A549 (cell line): Measurements from ENCODE around the gene RAB11B. TPM values are rescaled to one million over a fixed set of nuclear protein-coding genes. Genes with fewer than 3 reads are reported as not detected.

Experiments used
- ATAC-seq, 2 experiments: fragments of 200-7000 bp in 1 of 2; fragments of >200 bp in 1 of 2; cut with Nextera tagmentation in 1 of 2; cut with Tn5 transposase in 1 of 2; 3 replicates each; pipeline versions ENCODE4 v1.8.0 to v1.9.1; 2018 to 2020; ENCODE audit warnings: mild to moderate bottlenecking in 1 of 2, moderate library complexity in 1 of 2
- CTCF ChIA-PET: fragments of 300-600 bp; sonication (Branson Sonifier 250); formaldehyde crosslinking; extraction: SDS; loops from one replicate; lab custom pipeline; 2021; ENCODE audit warnings: antibody characterized with exemption, inconsistent platforms; lab: Yijun Ruan, JAX
- POLR2A ChIA-PET: fragments of 350-600 bp; formaldehyde crosslinking; extraction: SDS; loops from one replicate; lab custom pipeline; 2021; ENCODE audit warnings: antibody characterized with exemption, inconsistent platforms; lab: Yijun Ruan, JAX
- DNase-seq, 2 experiments: peaks; one replicate each; pipeline versions ENCODE4 v3.0.0 to v3.0.0-alpha.2; 2011 to 2016; ENCODE audit warnings: low read depth in 1 of 2, low spot score in 1 of 2
- FAIRE-seq: peaks from 2 replicates; lab custom pipeline; 2011; peaks lifted over from hg19 to GRCh38; lab: Jason Lieb, UNC
- H3K27ac ChIP-seq, 2 experiments: fragments of >200 bp; sonication (Bioruptor Twin); formaldehyde crosslinking; 3 replicates each; pipeline ENCODE4 v1.5.1; 2016 to 2017
- H3K4me1 ChIP-seq: fragments of >200 bp; sonication (Bioruptor Twin); formaldehyde crosslinking; 3 replicates; pipeline ENCODE4 v1.6.1; 2016
- H3K4me2 ChIP-seq: fragments of >200 bp; sonication (Bioruptor Twin); formaldehyde crosslinking; 3 replicates; pipeline ENCODE4 v1.6.1; 2016
- H3K4me3 ChIP-seq: fragments of >200 bp; sonication (Bioruptor Twin); formaldehyde crosslinking; 3 replicates; pipeline ENCODE4 v1.5.1; 2016
- H3K9me3 ChIP-seq: fragments of >200 bp; sonication (Bioruptor Twin); formaldehyde crosslinking; 3 replicates; pipeline ENCODE4 v1.6.1; 2016
- CBX8 ChIP-seq: fragments of 200-600 bp; sonication (generic); IDR thresholded peaks from 2 replicates; pipeline ENCODE4 v1.6.1; 2016
- CHD2 ChIP-seq: fragments of 150-350 bp; IDR thresholded peaks from 2 replicates; pipeline ENCODE4 v1.6.1; 2014; ENCODE audit warnings: low read length; ENCODE audit not compliant: partially characterized antibody
- CHD4 ChIP-seq: fragments of 200-600 bp; sonication (generic); IDR thresholded peaks from 2 replicates; pipeline ENCODE4 v1.6.1; 2016; ENCODE audit warnings: antibody characterized with exemption, mild to moderate bottlenecking, borderline replicate concordance
- CTCF ChIP-seq: fragments of >200 bp; sonication (Bioruptor Twin); formaldehyde crosslinking; IDR thresholded peaks from 3 replicates; pipeline ENCODE4 v1.5.1; 2016
- E2F6 ChIP-seq: IDR thresholded peaks from 2 replicates; pipeline ENCODE4 v1.6.1; 2012; ENCODE audit warnings: low read depth, borderline replicate concordance
- EHF ChIP-seq: fragments of 250-450 bp; sonication (Bioruptor Pico); IDR thresholded peaks from 2 replicates; pipeline ENCODE4 v1.5.0; 2020; ENCODE audit warnings: mild to moderate bottlenecking
- ESRRA ChIP-seq: fragments of 150-350 bp; IDR thresholded peaks from 2 replicates; pipeline ENCODE4 v1.6.1; 2014; ENCODE audit warnings: mild to moderate bottlenecking, low read length, borderline replicate concordance
- HOXA7 ChIP-seq: fragments of 250-450 bp; sonication (Bioruptor Pico); IDR thresholded peaks from 2 replicates; pipeline ENCODE4 v1.5.0; 2020; ENCODE audit warnings: mild to moderate bottlenecking, moderate library complexity
- HOXB5 ChIP-seq: fragments of 250-450 bp; sonication (Bioruptor Pico); IDR thresholded peaks from 2 replicates; pipeline ENCODE4 v1.5.0; 2020; ENCODE audit warnings: mild to moderate bottlenecking, moderate library complexity
- KDM1A ChIP-seq: fragments of 200-600 bp; sonication (generic); IDR thresholded peaks from 2 replicates; pipeline ENCODE4 v1.6.1; 2016; ENCODE audit warnings: low read depth, mild to moderate bottlenecking
- MYC ChIP-seq: IDR thresholded peaks from 2 replicates; pipeline ENCODE4 v1.6.1; 2012; ENCODE audit warnings: mild to moderate bottlenecking, inconsistent platforms, low read length, improper control_type of control experiment, borderline replicate concordance
- PHF8 ChIP-seq: fragments of 200-600 bp; sonication (generic); IDR thresholded peaks from 2 replicates; pipeline ENCODE4 v1.6.1; 2016; ENCODE audit warnings: low read depth, mild to moderate bottlenecking, antibody characterized with exemption, moderate library complexity, borderline replicate concordance
- RFX5 ChIP-seq: fragments of 450-650 bp; IDR thresholded peaks from 2 replicates; pipeline ENCODE4 v1.7.1; 2014; ENCODE audit warnings: antibody characterized with exemption, mild to moderate bottlenecking, moderate library complexity
- RNF2 ChIP-seq: fragments of 200-600 bp; sonication (generic); IDR thresholded peaks from 2 replicates; pipeline ENCODE4 v1.6.1; 2016; ENCODE audit warnings: low read depth, mild to moderate bottlenecking, antibody characterized with exemption, moderate library complexity, borderline replicate concordance
- ZNF302 ChIP-seq: fragments of 250-450 bp; sonication (Bioruptor Pico); IDR thresholded peaks from 2 replicates; pipeline ENCODE4 v1.9.0; 2021; ENCODE audit warnings: inconsistent platforms, mild to moderate bottlenecking, moderate library complexity
- WGBS: methylation state at CpG from one replicate; pipeline ENCODE4 v1.1.6; 2017; ENCODE audit errors: missing lambda C conversion rate; 5-methylcytosine and 5-hydroxymethylcytosine counted together
- polyA plus RNA-seq, 4 experiments: library from polyadenylated mRNA; depleted of rRNA in 3 of 4; stranded (reverse); fragments of >200 nt; fragmentation: RNase III in 1 of 4; extraction: RNeasy Plus Mini Kit Qiagen cat#74134 plus additional on column Dnase treatment in 1 of 4; gene quantifications; 2 replicates in 3 of 4; 3 replicates in 1 of 4; pipeline ENCODE4 v1.2.3, GENCODE V29; 2011 to 2017
- TF ChIP-seq, protein P1 (sequence below): fragments of 450-650 bp; IDR thresholded peaks from 2 replicates; pipeline ENCODE4 v1.6.1; 2014; ENCODE audit warnings: antibody characterized with exemption
- TF ChIP-seq, protein P2 (sequence below): IDR thresholded peaks from 2 replicates; pipeline ENCODE4 v1.6.1; 2012

The RAB11B gene
- polyA plus RNA-seq, 2 of the 4 experiments (the other 2 are of a cell fraction), result 22.3 to 93.7 TPM

- no peak for ATAC-seq
- Histone ChIP-seq H3K4me1 (peaks cover 38% of the 10 kb centered on the region), H3K9me3 (no peaks in the 10 kb centered on the region), H3K27ac (no peak overlapping the region)
- POLR2A ChIA-PET, result interaction anchor here (0.9 kb wide), 1 partner anchor 34 kb away, joined by 3 read pairs; the partner anchor contains the start of gene ANGPTL4
- TF ChIP-seq, protein P1, sequence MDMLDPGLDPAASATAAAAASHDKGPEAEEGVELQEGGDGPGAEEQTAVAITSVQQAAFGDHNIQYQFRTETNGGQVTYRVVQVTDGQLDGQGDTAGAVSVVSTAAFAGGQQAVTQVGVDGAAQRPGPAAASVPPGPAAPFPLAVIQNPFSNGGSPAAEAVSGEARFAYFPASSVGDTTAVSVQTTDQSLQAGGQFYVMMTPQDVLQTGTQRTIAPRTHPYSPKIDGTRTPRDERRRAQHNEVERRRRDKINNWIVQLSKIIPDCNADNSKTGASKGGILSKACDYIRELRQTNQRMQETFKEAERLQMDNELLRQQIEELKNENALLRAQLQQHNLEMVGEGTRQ, result no peak
- no peak for TF ChIP-seq HOXB5 (CRISPR knock-in tag)
- TF ChIP-seq, protein P2, sequence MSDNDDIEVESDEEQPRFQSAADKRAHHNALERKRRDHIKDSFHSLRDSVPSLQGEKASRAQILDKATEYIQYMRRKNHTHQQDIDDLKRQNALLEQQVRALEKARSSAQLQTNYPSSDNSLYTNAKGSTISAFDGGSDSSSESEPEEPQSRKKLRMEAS, result no peak
- no peak for TF ChIP-seq PHF8
- TF ChIP-seq MYC, result no peak
- no peak for TF ChIP-seq RNF2
- TF ChIP-seq, all 56 proteins: peak for 0
- DNase-seq (no peak), FAIRE-seq (no peak)
- Histone ChIP-seq H3K4me3 (no peak overlapping the region), H3K4me2 (no peak overlapping the region)
- WGBS, result 90% methylated on average over 3 of the region's 9 CpGs
- CTCF ChIA-PET, result interaction anchor here (0.6 to 2.6 kb wide), 4 partner anchors 44 to 62 kb away, joined by 3 to 38 read pairs (median 6); no protein-coding TSS in a partner anchor
These were observed 8.2 kb downstream of the RAB11B start for GRCh38 chr19:8398311-8398771.

DNA sequence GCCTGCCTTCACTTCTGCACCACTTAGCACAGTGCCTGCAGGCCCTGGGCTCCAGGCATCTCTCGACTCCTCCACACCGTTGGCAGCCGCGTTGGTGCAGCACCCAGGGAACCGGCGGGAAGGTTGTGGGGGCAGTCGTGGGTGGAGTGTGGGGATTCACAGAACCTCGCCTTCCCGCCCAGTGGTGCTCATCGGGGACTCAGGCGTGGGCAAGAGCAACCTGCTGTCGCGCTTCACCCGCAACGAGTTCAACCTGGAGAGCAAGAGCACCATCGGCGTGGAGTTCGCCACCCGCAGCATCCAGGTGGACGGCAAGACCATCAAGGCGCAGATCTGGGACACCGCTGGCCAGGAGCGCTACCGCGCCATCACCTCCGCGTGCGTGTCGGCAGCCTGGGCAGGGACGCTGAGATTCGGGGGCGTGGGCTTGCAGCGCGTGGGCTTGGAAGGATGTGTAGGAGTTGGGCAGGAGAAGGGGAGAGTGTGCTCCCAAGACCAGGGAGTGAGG lies 9.6 kb downstream of the RAB11B start:
- 97% methylated on average over 32 of the region's 34 CpGs for WGBS
- ATAC-seq, result no peak
- Histone ChIP-seq H3K4me3 (no peak overlapping the region), H3K4me2 (no peak overlapping the region), H3K4me1 (peaks cover 24% of the 10 kb centered on the region), H3K27ac (no peak overlapping the region), H3K9me3 (no peaks in the 10 kb centered on the region)
- TF ChIP-seq HOXA7 (no peak), CHD2 (no peak), ESRRA (no peak), HOXB5 (CRISPR knock-in tag) (no peak), CTCF (no peak), E2F6 (no peak), KDM1A (no peak), ZNF302 (CRISPR knock-in tag) (no peak), EHF (CRISPR knock-in tag) (no peak)
- ChIA-PET POLR2A (no interaction called here), CTCF (interaction anchor here (0.8 kb wide), 1 partner anchor 45 kb away, joined by 4 read pairs; no protein-coding TSS in a partner anchor)
- no peak for DNase-seq
- no peak for FAIRE-seq

DNA sequence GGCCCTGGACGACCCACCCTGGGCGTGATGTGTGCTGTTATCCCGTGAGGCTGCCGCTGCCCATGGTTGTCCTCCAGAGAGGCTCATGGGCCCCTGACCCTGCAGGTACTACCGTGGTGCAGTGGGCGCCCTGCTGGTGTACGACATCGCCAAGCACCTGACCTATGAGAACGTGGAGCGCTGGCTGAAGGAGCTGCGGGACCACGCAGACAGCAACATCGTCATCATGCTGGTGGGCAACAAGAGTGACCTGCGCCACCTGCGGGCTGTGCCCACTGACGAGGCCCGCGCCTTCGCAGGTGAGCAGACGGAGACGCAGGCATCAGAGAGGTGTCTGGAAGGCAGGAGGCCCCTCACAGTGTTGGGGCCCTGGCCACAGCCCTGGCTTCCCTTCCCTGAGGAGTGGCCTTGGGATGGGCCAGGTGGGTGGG lies 11.8 kb downstream of the RAB11B start:
- Histone ChIP-seq H3K27ac (no peak overlapping the region), H3K9me3 (no peaks in the 10 kb centered on the region), H3K4me2 (no peak overlapping the region), H3K4me3 (no peak overlapping the region), H3K4me1 (peaks cover 8% of the 10 kb centered on the region)
- 100% methylated on average over 14 of the region's 21 CpGs for WGBS
- CTCF ChIA-PET, result no interaction called here
- TF ChIP-seq CBX8 (no peak), CHD4 (no peak), RFX5 (no peak)
- TF ChIP-seq, protein P1, result no peak
- ATAC-seq, result no peak
- POLR2A ChIA-PET, result no interaction called here
- DNase-seq, result no peak
- FAIRE-seq, result no peak
